PC-9 (cell line): ENCODE data around the gene PLSCR4. TPM values are rescaled to one million over a fixed set of nuclear protein-coding genes. Genes with fewer than 3 reads are reported as not detected.

Source experiments
- BruUV-seq: library from RNA; stranded (reverse); fragments of 400-500 nt; replicated peaks from 2 replicates; lab custom pipeline; 2021; lab: Mats Ljungman, UMichigan
- CTCF ChIA-PET: fragments of 300-600 bp; sonication (Branson Sonifier 250); formaldehyde crosslinking; loops from one replicate; lab custom pipeline; 2022; ENCODE audit warnings: antibody characterized with exemption; lab: Charles Lee
- POLR2A ChIA-PET: fragments of 300-600 bp; sonication (Branson Sonifier 250); formaldehyde crosslinking; loops from one replicate; lab custom pipeline; 2022; ENCODE audit warnings: antibody characterized with exemption; ENCODE audit not compliant: unreplicated experiment; lab: Charles Lee
- DNase-seq, 2 experiments: peaks; one replicate each; pipeline versions ENCODE4 v3.0.0 to v3.0.0-alpha.2; 2015 to 2022; ENCODE audit warnings: mixed read lengths in 1 of 2
- H2AFZ ChIP-seq: fragments of 200-600 bp; sonication (generic); 2 replicates; pipeline ENCODE4 v1.8.1; 2017; ENCODE audit warnings: antibody characterized with exemption
- H3F3A ChIP-seq: fragments of 200-600 bp; sonication (generic); 2 replicates; pipeline ENCODE4 v1.8.1; 2017; ENCODE audit warnings: antibody characterized with exemption, mild to moderate bottlenecking, low read depth; ENCODE audit not compliant: insufficient read depth
- H3K27ac ChIP-seq: fragments of 200-600 bp; sonication (generic); 2 replicates; pipeline ENCODE4 v1.6.1; 2016; ENCODE audit warnings: mixed run types
- H3K27me3 ChIP-seq: fragments of 200-600 bp; sonication (generic); 2 replicates; pipeline ENCODE4 v1.6.1; 2016; ENCODE audit warnings: low read depth, mixed run types; ENCODE audit not compliant: insufficient read depth
- H3K36me3 ChIP-seq: fragments of 200-600 bp; sonication (generic); 2 replicates; pipeline ENCODE4 v1.6.1; 2016; ENCODE audit warnings: low read depth, mixed run types
- H3K4me1 ChIP-seq: fragments of 200-600 bp; sonication (generic); replicated peaks from 2 replicates; pipeline ENCODE4 v1.6.1; 2016; ENCODE audit warnings: mixed run types; ENCODE audit not compliant: insufficient read depth
- H3K4me2 ChIP-seq: fragments of 200-600 bp; sonication (generic); 2 replicates; pipeline ENCODE4 v1.6.1; 2017; ENCODE audit warnings: mixed run types
- H3K4me3 ChIP-seq: fragments of 200-600 bp; sonication (generic); 2 replicates; pipeline ENCODE4 v1.6.1; 2016; ENCODE audit warnings: mixed run types
- H3K79me2 ChIP-seq: fragments of 200-600 bp; sonication (generic); 2 replicates; pipeline ENCODE4 v1.6.1; 2017; ENCODE audit warnings: low read depth, mixed run types
- H3K9me2 ChIP-seq: fragments of 200-600 bp; sonication (generic); 2 replicates; pipeline ENCODE4 v1.8.1; 2017; ENCODE audit warnings: mild to moderate bottlenecking; ENCODE audit not compliant: insufficient read depth
- H3K9me3 ChIP-seq: fragments of 200-600 bp; sonication (generic); 2 replicates; pipeline ENCODE4 v1.8.1; 2016; ENCODE audit warnings: low read depth; ENCODE audit not compliant: insufficient read depth
- H4K20me1 ChIP-seq: fragments of 200-600 bp; sonication (generic); 2 replicates; pipeline ENCODE4 v1.8.1; 2017; ENCODE audit not compliant: insufficient read depth
- CTCF ChIP-seq: fragments of 200-600 bp; sonication (generic); conservative IDR thresholded peaks from 2 replicates; pipeline ENCODE4 v1.6.1; 2017; ENCODE audit warnings: mixed run types, antibody characterized with exemption, mild to moderate bottlenecking, moderate library complexity
- EZH2 ChIP-seq: fragments of 200-600 bp; sonication (generic); IDR thresholded peaks from 2 replicates; pipeline ENCODE4 v1.8.0; 2017; ENCODE audit warnings: antibody characterized with exemption, low read depth
- intact Hi-C: fragments of 100-400 bp; cut with micrococcal nuclease; formaldehyde crosslinking; loops from one replicate; pipeline ENCODE4 v1.10.0; 2022; ENCODE audit not compliant: unreplicated experiment
- total RNA-seq: library from RNA; stranded (reverse); gene quantifications from 2 replicates; pipeline ENCODE4 v1.2.3, GENCODE V29; 2021

The PLSCR4 gene
- total RNA-seq, 1 experiment from 2014 or later = 8.4 TPM

GRCh38 chr3:146180376-146180775 is 70.5 kb downstream of the PLSCR4 start:
- no peaks in the 10 kb centered on the region for H3K27me3 ChIP-seq
- H3K36me3 ChIP-seq = no peaks in the 10 kb centered on the region
- TF ChIP-seq CTCF (no peak), EZH2 (no peak)
- BruUV-seq = no TSS peak
- no peak overlapping the region for H3K27ac ChIP-seq
- POLR2A ChIA-PET = interaction anchor here (0.6 kb wide), 1 partner anchor 117 kb away, joined by 3 read pairs; no protein-coding TSS in a partner anchor
- no peaks in the 10 kb centered on the region for H3K9me3 ChIP-seq
- no peaks in the 10 kb centered on the region for H4K20me1 ChIP-seq
- DNase-seq = no peak
- no peaks in the 10 kb centered on the region for H3F3A ChIP-seq
- H3K9me2 ChIP-seq = no peaks in the 10 kb centered on the region
- H2AFZ ChIP-seq = no peak overlapping the region
- CTCF ChIA-PET = no interaction called here
- no peaks in the 10 kb centered on the region for H3K79me2 ChIP-seq
- intact Hi-C loops = no loop called here
- no peaks in the 10 kb centered on the region for H3K4me1 ChIP-seq
- no peak overlapping the region for H3K4me3 ChIP-seq
- no peak overlapping the region for H3K4me2 ChIP-seq

GRCh38 chr3:146178006-146178689 is 72.8 kb downstream of the PLSCR4 start:
- H3K4me3 ChIP-seq = no peak overlapping the region

GRCh38 chr3:146177519-146177918 is 73.4 kb downstream of the PLSCR4 start:
- no TSS peak for BruUV-seq
- Histone ChIP-seq H3K9me3 (no peaks in the 10 kb centered on the region), H3K4me2 (no peak overlapping the region), H3K4me3 (no peak overlapping the region), H3K79me2 (no peaks in the 10 kb centered on the region), H3F3A (no peaks in the 10 kb centered on the region), H3K4me1 (no peaks in the 10 kb centered on the region), H3K36me3 (no peaks in the 10 kb centered on the region), H3K9me2 (no peaks in the 10 kb centered on the region), H2AFZ (no peak overlapping the region), H3K27me3 (no peaks in the 10 kb centered on the region), H4K20me1 (no peaks in the 10 kb centered on the region), H3K27ac (no peak overlapping the region)
- POLR2A ChIA-PET = no interaction called here
- CTCF ChIA-PET = no interaction called here
- TF ChIP-seq CTCF = no peak
- TF ChIP-seq EZH2 = no peak
- intact Hi-C loops = no loop called here
- DNase-seq = no peak

More at GRCh38 chr3:146178006-146178689, 72.8 kb downstream of the PLSCR4 start:
- intact Hi-C loops = no loop called here
- Histone ChIP-seq H3K9me2 (no peaks in the 10 kb centered on the region), H3K36me3 (no peaks in the 10 kb centered on the region), H3K27ac (no peak overlapping the region), H3K4me1 (no peaks in the 10 kb centered on the region), H3K27me3 (no peaks in the 10 kb centered on the region), H3K79me2 (no peaks in the 10 kb centered on the region), H3K4me2 (no peak overlapping the region), H3F3A (no peaks in the 10 kb centered on the region), H3K9me3 (no peaks in the 10 kb centered on the region), H4K20me1 (no peaks in the 10 kb centered on the region), H2AFZ (no peak overlapping the region)
- no peak for DNase-seq
- no TSS peak for BruUV-seq
- POLR2A ChIA-PET = no interaction called here
- CTCF ChIA-PET = no interaction called here
- TF ChIP-seq CTCF = no peak
- no peak for TF ChIP-seq EZH2
